ENCODE results near the gene ZNF605.

DNA sequence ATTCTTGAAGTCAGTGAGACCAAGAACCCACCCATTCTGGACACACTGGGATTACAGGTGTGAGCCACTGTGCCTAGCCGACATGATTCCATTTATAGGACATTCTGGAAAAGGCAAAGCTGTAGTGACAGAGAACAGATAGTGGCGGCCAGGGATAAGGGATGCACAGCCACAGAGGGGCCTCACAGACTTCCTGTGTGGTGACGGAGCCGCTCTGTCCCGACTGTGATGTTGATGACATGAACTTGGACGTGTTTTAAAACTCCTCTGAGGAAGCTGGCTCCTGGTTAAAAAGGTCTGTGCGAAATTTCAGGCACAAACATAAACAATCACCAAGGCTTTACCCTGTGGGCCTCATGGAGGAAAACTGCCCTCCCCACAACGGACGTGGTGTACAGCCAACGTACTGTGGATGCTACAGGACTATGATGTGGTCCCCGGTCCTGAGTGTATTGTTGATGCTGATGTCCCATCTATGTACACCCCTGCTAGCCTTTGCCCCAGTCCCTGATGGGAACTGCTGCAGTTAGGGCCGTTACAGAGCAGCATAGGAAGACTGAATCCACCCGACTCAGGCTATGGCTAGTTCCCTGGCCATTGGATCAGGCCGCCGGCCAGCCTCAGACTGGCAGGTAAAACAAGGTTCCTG is 15.9 kb downstream of the ZNF605 start:
- no peak for TF ChIP-seq POLR2A (IDR thresholded peaks at IDR 0.05; ENCODE audit: extremely low read depth, insufficient read length)
- TF ChIP-seq, protein P1, sequence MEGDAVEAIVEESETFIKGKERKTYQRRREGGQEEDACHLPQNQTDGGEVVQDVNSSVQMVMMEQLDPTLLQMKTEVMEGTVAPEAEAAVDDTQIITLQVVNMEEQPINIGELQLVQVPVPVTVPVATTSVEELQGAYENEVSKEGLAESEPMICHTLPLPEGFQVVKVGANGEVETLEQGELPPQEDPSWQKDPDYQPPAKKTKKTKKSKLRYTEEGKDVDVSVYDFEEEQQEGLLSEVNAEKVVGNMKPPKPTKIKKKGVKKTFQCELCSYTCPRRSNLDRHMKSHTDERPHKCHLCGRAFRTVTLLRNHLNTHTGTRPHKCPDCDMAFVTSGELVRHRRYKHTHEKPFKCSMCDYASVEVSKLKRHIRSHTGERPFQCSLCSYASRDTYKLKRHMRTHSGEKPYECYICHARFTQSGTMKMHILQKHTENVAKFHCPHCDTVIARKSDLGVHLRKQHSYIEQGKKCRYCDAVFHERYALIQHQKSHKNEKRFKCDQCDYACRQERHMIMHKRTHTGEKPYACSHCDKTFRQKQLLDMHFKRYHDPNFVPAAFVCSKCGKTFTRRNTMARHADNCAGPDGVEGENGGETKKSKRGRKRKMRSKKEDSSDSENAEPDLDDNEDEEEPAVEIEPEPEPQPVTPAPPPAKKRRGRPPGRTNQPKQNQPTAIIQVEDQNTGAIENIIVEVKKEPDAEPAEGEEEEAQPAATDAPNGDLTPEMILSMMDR (IDR thresholded peaks at IDR 0.05; ENCODE audit: low read depth, low read length) = no peak
